Right lobe of liver (tissue), 4 donors: ENCODE results near the gene SPINK9.

Experiments used
- POLR2A ChIP-seq: fragments of 450-650 bp; IDR thresholded peaks from one replicate; pipeline ENCODE4 v1.6.1; 2017; ENCODE audit warnings: antibody characterized with exemption, mild to moderate bottlenecking
- TF ChIP-seq, protein P1 (sequence below), 4 donors: fragments of 200-600 bp in 3 of 4; fragments of 450-650 bp in 1 of 4; IDR thresholded peaks; one replicate each; pipeline versions ENCODE4 v1.5.1 to v1.8.0; 2016 to 2022; ENCODE audit warnings: antibody characterized with exemption in 4 of 4, mild to moderate bottlenecking in 2 of 4
- donor health status: DM: no; HTN: no; CAD: no.
- donor health status: DM: no; HTN: no; CAD: no.
- donor health status: DM: no; HTN: yes; CAD: no.

DNA sequence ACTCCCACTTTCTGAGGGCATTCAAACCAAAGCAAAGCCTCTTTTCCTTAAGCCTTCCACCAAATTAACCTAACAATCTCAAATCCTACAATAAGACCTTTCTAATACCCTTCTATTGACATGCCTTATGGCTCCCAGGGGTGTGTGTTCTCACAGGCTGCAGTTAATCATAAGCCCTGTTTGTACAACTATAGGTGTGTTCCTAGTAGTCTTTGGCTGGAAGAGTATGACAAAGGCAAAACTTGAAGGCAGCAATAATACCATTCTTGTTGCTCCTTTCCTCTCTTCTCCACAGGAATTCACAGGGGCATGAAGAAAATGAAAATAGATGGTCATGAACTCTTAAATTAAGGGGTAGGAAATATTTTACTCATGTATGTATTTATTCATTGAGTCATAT lies 37.5 kb downstream of the SPINK9 start:
- TF ChIP-seq, protein P1, sequence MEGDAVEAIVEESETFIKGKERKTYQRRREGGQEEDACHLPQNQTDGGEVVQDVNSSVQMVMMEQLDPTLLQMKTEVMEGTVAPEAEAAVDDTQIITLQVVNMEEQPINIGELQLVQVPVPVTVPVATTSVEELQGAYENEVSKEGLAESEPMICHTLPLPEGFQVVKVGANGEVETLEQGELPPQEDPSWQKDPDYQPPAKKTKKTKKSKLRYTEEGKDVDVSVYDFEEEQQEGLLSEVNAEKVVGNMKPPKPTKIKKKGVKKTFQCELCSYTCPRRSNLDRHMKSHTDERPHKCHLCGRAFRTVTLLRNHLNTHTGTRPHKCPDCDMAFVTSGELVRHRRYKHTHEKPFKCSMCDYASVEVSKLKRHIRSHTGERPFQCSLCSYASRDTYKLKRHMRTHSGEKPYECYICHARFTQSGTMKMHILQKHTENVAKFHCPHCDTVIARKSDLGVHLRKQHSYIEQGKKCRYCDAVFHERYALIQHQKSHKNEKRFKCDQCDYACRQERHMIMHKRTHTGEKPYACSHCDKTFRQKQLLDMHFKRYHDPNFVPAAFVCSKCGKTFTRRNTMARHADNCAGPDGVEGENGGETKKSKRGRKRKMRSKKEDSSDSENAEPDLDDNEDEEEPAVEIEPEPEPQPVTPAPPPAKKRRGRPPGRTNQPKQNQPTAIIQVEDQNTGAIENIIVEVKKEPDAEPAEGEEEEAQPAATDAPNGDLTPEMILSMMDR (IDR thresholded peaks at IDR 0.05): no peak
- no peak for TF ChIP-seq POLR2A
